PFSK-1 (cell line): Measurements from ENCODE around the gene RASGRP2.

Source experiments
- FOXP2 ChIP-seq: optimal IDR thresholded peaks from 2 replicates; pipeline ENCODE3; 2011; ENCODE audit warnings: borderline replicate concordance, control low read depth, inconsistent platforms; ENCODE audit not compliant: insufficient read depth; ENCODE audit errors: extremely low read length, extremely low read depth
- POLR2AphosphoS5 ChIP-seq: IDR thresholded peaks from 2 replicates; pipeline ENCODE4 v1.6.1; 2012; ENCODE audit warnings: low read depth, mild to moderate bottlenecking, control low read depth, low read length, moderate library complexity
- REST ChIP-seq, 2 experiments: IDR thresholded peaks; 2 replicates each; pipeline versions ENCODE4 v1.6.1 to v1.8.0; 2011 to 2012; ENCODE audit warnings: low read depth in 2 of 2, low read length in 2 of 2, control low read depth in 1 of 2, inconsistent platforms in 1 of 2, mild to moderate bottlenecking in 1 of 2, moderate library complexity in 1 of 2; ENCODE audit not compliant: insufficient read depth in 1 of 2
- SIN3A ChIP-seq: IDR thresholded peaks from 2 replicates; pipeline ENCODE4 v1.6.1; 2012; ENCODE audit warnings: mild to moderate bottlenecking, low read length, moderate library complexity, borderline replicate concordance; ENCODE audit not compliant: insufficient read depth
- TAF1 ChIP-seq: IDR thresholded peaks from 2 replicates; pipeline ENCODE4 v1.6.1; 2012; ENCODE audit warnings: low read length, control low read depth, borderline replicate concordance; ENCODE audit not compliant: insufficient read depth

Gene RASGRP2

GRCh38 chr11:64789331-64790204 lies 45.6 kb upstream of the RASGRP2 start:
- TF ChIP-seq FOXP2: no peak

DNA sequence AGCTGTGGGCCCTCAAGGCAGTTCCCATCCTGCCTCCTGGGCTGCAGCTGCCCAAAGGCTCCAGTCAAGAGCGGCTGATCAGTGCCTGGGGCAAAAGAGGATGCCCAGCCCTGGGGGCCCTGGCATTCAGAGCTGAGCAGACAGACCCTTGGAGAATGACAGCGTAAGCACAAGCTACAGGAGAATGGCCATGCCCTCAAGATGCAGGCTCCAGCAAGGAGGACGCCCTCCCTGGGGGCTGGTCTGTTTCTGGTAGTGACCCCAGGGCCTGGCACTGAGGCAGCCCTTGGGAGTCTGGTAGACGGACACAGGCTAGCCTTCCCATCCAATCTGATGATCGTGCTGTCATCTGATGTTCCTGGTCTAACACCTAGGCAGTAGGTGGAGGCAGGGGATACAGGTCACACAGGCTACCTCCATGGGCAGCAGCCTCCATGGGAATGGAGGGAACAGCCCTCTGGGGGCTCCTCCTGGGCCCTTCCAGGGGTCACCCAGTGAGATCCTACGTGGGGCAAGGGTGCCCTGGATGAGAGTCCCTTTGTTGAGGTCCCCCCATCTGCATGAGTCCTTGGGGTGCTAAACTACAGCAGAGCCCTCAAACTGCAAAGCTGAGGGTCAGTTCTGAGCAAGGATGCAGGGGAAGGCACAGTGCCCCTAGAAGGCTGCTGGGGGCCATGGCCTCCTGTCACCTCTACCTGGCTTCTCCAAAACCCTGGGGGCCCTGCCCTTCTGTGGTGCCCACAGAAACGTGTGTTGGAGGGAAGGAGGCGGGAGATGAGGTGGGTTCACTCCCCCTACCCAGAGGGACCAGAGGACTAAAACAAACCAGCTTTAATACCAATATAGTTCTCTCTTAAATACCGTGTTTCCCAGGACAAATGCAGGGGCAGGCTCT lies 44.6 kb upstream of the RASGRP2 start:
- TF ChIP-seq POLR2AphosphoS5 (no peak), SIN3A (no peak), FOXP2 (no peak), REST (IDR thresholded peaks at IDR 0.05; ENCODE audit: insufficient read depth in 1 of 2, low read depth in 2 of 2, low read length in 2 of 2) (no peak), TAF1 (no peak)

- no peak for TF ChIP-seq REST (IDR thresholded peaks at IDR 0.05; ENCODE audit: insufficient read depth in 1 of 2, low read depth in 2 of 2, low read length in 2 of 2)
- no peak for TF ChIP-seq FOXP2
Observed at GRCh38 chr11:64787526-64788320, 43.8 kb upstream of the RASGRP2 start.

DNA sequence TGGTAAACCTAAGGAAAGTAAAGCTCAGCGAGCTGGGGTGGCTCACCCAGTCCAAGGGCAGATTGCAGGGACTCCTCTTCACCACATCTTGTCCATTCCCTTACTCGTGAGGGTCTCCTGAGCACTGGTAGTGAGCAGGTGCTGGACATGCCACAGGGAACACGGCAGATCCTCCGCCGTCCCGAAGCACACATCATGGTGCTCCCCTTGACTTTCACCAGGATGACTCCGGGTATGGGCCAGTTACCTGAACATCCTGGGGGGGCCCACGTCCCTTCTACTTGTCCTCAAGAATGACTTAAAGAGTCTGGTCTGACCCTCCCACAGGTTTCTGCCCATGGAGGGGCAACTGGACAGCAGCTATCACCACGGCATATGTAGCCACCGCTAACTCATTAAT lies 42.4 kb upstream of the RASGRP2 start:
- TF ChIP-seq SIN3A: no peak
- TF ChIP-seq REST (IDR thresholded peaks at IDR 0.05; ENCODE audit: insufficient read depth in 1 of 2, low read depth in 2 of 2, low read length in 2 of 2): no peak
- no peak for TF ChIP-seq POLR2AphosphoS5
- no peak for TF ChIP-seq FOXP2
- TF ChIP-seq TAF1: no peak

DNA sequence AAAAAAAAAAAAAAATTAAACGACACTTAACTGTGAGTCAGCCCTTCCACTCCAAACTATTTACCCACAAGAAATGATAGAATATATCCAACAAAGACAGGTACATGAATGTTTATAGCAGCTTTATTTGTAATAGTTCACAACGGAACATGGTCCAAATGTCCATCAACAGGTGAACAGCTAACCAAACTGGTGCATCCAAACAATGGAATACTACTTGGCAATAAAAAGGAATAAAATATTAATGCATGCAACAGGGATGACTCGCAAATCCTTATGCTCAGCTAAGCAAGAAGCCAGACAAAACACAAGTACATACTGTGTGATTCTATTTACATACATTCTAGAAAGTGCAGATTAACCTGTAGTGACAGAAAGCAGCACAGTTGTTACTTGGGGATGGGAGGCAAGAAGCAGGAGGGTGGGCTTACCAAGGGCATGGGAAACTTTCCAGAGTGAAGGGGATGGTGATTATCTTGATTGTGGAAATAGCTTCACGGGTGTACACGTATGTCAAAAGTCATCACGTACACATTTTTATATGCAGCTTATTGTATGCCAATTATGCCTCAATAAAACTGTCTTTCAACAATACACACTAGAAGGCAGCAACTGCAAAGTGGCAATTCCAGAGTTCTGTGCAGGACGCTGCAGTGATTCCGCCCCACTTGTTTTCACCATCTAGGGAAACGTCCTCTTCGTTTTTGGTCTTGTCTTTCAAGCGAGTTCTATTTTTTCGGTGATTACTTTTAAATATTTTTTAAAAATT lies 41.1 kb upstream of the RASGRP2 start:
- TF ChIP-seq FOXP2 (no peak), REST (IDR thresholded peaks at IDR 0.05; ENCODE audit: insufficient read depth in 1 of 2, low read depth in 2 of 2, low read length in 2 of 2) (no peak), POLR2AphosphoS5 (no peak), TAF1 (no peak), SIN3A (no peak)
